Suppressor macrophage treated with lipopolysaccharide for 1 hour (primary cell): ENCODE measurements around the gene PYGM.
A peak's percentile ranks its signal among the peaks of the same experiment; 100 is the strongest.

ENCODE experiments used
- DNase-seq, 3 donors: peaks; one replicate each; pipeline ENCODE4 v3.0.0-alpha.2; 2020 to 2022

PYGM gene

GRCh38 chr11:64753380-64754123 lies 6.2 kb downstream of the PYGM start:
- no peak for DNase-seq

GRCh38 chr11:64753019-64753379 lies 6.8 kb downstream of the PYGM start:
- DNase-seq: no peak

- DNase-seq: no peak
Measured at GRCh38 chr11:64752175-64752970, 7.4 kb downstream of the PYGM start.

GRCh38 chr11:64751580-64751979 lies 8.2 kb downstream of the PYGM start:
- no peak for DNase-seq

DNA sequence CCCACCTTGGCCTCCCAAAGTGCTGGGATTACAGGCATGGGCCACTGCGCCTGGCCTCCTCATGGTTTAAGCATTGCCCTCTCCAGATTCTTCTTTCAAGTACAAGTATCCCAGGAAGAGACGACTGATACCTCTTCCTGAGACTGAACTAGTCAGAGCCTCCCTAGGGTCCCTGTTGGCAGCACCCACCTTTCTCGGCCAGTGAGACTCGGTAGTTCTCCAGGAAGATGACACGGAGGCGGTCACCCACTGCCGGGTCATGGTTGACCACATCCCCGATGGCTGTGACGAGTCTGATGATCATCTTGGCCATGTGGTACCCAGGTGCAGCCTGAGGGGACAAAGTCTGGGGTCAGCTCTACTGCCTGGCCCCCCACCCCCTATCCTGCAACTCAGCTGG lies 8.6 kb downstream of the PYGM start:
- DNase-seq: no peak

GRCh38 chr11:64750361-64751054 lies 9.3 kb downstream of the PYGM start:
- DNase-seq: no peak

DNA sequence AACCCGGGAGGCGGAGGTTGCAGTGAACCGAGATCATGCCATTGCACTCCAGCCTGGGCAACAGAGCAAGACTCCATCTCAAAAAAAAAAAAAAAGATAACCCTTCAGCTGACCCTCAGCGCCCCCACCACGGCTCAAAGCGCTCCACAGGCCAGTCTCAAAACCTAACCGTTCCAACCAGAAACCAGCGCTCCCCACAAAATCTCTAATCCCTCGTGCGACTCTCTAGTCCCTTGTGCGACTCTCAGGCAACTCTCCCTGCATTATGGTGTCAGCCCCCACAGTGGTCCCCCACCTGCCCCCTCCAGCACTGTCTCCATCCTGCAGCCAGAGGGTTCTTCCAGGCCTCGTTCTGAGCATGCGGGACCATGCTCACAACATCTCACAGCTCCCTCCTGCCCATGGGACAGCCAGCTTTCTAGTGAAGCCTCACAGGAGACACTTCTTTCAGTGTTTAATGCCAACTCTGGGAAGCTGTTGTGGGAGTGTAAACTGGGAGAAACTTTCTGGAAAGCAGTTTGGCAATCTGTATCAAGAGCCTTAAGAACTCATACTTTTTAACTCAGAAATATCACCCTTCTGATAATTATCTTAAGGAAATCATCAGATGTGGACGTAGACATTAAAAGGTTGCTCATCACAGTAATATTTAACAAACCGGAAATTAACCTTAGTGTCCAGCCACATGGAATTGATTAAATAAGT lies 11.7 kb downstream of the PYGM start:
- no peak for DNase-seq

DNA sequence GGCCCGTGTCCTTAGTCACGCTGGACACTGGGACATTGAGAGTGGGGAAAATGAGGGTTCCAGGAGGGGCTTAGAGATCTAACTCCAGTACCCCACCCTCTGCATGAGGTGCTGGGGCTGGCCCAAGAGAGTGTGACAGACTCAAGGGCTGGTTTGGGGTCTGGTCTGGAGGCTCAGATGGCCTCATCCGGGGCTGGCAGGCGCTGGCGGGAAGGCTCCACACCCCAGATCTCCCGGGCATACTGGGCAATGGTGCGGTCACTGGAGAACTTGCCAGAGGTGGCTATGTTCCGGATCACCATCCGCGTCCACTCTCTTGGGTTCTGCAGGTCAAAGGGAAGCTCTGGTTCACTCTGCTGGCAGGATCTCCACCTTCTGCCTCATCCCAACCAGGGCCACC lies 13.3 kb downstream of the PYGM start:
- no peak for DNase-seq

DNA sequence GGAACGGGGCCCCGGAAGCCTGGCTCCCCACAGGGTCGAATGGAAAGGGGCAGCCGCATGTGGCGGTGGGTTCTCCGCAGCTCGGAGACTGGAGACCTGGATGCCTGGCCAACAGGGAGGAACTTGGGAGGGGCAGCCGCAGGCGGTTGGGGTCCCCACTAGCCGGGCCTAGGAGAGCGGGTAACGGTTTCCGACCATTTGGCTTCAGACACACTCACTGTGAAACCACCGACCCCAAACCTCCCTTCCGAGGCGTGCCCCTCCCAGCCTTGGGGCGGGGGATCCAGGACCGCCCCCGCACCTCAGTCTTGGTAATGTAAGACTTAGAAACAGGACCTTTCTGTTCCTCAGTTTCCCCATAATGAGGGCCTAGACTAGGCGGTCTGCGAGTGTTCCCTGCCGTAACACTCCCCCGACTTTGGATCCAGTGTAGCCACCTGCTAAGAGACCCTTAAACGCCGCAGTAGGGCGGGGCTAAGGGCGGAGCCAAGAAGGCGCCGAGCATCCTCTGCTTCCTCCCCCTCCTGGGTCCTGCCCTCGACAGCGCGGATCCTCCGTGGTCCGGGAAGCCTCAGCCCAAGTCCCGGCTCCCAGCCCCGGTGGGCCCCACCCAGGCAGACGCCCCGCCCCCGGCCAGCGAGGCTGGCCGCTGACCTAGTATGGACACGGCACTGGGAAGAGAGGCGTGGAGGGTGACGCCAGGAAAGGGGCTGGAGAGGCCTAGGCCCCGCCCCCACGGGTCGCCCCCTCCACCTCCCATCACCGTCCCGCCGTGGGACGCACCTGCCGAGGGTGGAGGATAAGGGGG lies 14.0 kb downstream of the PYGM start:
- DNase-seq: peak; percentile 44 to 76 (median 58)

GRCh38 chr11:64745189-64745520 lies 14.6 kb downstream of the PYGM start:
- DNase-seq: peak; percentile 44 to 71 (median 49)

DNA sequence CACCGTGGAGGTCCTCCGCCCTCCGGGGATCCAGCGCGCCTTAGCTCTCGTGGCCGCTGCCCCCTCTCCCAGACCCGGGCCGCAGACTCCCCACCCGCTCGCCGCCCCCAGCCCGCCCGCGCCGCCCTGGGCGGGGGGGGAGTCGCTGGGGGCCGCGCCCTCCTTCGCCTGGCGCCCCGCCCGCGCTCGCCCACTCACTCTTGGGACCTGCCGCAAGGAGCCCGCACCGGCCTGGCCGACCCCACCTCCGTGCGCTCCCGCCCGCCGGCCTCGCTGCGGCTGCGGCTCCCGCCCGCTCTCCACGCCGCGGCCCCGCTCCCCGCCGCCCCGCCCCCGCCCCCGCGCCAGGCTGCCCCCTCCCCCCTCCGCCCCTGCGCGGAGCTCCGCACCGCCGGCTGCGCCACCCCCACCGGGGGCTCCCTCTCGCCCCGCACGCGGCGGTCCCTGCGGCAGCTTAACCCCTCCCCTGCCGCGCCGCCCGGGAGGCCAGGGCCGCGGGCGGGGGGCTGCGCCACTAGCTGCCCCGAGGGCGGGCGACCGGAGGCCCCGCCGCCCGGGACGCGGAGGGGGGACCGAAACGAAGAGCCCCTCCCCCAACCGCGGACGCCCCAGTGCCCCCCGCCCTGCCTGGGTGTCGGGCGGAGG lies 15.1 kb downstream of the PYGM start:
- DNase-seq: peak in 1 of 3 donors; percentile 20

DNA sequence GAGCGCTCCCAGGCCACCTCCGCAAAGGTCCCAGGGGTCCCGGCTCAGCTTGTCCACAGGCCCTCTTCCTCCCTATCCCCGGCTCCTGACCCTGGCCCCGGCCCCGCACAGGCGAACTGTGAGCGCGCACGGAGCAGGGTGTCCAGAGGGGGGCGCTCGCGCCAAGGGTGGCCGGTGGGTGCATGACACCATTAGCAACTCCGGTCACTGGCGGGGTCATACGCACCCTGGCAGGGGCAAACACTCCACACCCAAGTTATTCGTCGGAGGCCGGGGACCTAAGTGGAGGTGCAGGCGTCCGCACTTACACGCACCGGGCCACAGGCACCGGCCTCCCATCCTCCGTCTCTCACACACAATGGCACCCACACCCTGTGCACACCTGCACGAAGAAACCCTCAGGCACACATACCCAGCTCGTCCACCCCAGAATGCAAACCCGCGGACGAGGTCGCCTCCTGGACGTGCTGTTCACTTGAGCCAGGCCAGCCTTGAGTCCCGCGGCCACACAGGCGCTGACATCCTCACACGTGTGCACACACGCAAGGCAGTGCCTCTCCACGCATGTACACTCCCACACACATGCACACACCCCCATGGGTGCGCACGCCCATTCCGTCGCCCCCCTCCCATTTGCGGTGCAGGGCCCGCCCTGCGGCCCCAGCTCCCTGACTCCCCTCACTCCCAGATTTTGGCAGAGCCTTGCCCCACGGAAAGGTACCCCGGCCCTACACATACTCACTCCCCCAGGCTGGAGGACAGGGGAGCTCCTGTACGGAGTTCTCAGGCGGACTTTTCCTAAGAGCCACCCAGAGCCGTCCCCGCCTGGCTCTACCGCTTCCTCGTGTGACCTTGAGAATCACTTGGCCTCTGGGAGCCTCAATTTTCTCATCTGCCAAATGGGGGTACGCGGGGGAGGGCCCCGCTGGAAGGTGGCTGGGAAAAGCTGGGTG lies 15.9 kb downstream of the PYGM start, which contains the start of gene RASGRP2:
Gene RASGRP2, minus strand, starts transcription at position 552 of the 953 bp plus-strand sequence. CDS start 1,276 bp downstream, outside the sequence.
- peak; percentile 67 to 85 (median 71) for DNase-seq

GRCh38 chr11:64742889-64743590 lies 16.7 kb downstream of the PYGM start:
- peak; percentile 75 to 91 (median 86) for DNase-seq

DNA sequence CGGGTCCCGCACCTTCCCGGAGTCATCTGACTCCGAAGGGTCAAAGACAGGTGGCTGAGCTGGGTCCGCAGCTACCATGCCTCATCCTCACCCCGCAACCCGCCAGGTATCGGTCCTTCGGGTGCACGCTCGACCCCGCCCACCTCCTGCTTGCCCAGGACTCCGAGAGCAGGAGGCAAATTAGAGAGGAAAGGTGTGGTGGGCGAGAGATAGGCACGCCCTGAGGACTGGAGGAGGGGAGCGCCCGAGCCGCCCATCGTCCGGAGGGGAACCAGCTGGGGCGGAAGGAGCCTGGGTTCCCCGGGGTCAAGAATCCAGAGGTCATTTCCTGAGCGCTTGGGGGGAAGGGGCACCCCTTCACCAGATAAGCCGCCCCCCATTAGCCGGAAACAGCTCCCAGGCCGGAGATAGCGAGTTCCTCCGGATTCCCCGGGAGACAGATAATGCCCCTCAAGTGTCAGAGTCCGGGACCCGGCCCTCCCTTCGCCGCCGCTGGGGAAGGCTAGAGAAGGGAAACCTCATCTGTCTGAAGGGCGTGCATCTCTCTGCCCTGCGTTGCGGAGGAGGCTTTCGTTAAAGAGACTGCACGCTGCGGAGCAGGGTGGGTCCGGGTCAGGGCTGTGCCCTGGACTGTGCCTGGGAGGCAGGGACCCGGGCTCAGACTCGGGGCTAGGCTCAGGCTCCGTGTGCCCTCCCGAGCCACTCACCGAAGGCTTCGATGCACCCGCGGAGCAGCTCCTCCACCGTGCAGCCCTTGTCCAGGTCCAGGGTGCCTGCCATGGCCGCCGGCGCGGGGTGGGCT lies 17.5 kb downstream of the PYGM start:
- DNase-seq: peak; percentile 46 to 63 (median 51)

DNA sequence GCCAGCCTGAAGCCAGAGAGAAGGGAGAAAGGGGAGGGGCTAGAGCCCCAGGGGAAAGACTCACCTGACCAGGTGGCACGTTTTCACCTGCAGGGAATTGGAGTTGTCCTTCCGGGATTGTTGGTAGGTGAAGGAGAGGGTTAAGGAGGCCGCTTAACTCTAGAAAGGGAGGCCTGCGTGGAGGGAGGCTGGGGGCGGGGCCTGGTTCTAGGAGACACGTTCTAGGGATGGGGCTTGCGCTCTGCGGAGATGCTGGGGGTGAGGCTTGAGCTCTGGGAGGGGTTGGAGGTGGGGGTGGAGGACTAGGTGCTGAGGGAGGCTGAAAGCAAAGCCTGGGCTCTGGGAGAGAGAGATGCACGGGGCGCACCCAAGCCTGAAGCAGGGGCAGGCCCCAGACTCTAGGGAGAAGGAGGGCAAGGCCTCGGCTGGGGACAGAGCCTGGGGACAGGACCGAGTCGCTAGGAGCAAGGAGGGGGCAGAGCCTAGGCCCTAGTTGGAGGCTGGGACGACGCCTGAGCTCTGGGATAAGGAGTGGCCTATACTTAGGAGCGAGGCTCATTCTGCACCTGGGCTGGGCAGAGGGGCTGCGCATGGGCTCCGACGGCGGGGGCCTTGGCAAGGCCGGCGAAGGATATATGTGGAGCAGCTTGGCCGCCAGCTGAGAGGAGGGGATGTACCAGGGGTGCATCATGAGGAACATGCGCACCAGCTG lies 18.2 kb downstream of the PYGM start:
- DNase-seq: no peak

- DNase-seq: no peak
Measured at GRCh38 chr11:64739871-64740270, 19.9 kb downstream of the PYGM start.

- DNase-seq: no peak
Measured at GRCh38 chr11:64736654-64737053, 23.1 kb downstream of the PYGM start.

DNA sequence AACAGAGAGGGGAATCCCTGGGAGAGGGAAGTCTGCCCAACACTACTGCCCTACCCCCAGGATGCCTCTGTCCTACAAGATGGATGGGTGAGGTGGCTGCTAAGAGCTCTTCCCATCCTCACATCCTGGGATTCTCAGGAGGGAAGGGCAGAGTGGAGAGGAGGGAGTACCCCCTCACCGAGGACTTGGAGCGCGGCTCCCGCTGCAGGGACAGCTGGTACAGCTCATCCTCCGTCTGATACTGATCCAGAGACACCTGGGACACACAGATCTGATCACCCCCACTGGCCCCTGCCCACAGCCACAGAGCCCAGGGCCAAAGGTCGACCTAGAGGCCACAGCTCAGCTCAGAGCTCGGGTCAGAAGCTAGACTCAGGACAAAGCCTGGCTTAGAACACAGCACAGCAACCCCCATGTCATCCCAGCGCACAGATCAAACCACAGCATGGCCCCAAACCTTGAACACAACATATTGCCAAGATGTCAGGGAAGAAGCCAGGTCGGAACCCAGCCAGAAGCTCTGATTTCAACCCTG lies 24.0 kb downstream of the PYGM start:
- DNase-seq: peak in 1 of 3 donors; percentile 43
